K562 (cell line): ENCODE data around the gene USP7. TPM values are rescaled to one million over a fixed set of nuclear protein-coding genes. Genes with fewer than 3 reads are reported as not detected.

ENCODE experiments used
- ADNP ChIP-seq: fragments of 200-800 bp; sonication (Bioruptor generic); IDR thresholded peaks from 2 replicates; pipeline ENCODE4 v1.6.1; 2016; ENCODE audit warnings: missing genetic modification characterization, missing compliant biosample characterization
- BHLHE40 ChIP-seq: IDR thresholded peaks from 2 replicates; pipeline ENCODE4 v1.6.1; 2011; ENCODE audit warnings: low read length, improper control_type of control experiment
- CHD1 ChIP-seq: fragments of 200-600 bp; sonication (generic); IDR thresholded peaks from one replicate; pipeline ENCODE4 v1.6.1; 2012; ENCODE audit warnings: mild to moderate bottlenecking, moderate library complexity, low read length, inconsistent platforms
- DNMT1 ChIP-seq: fragments of 450-650 bp; IDR thresholded peaks from 2 replicates; pipeline ENCODE4 v1.6.1; 2016; ENCODE audit warnings: antibody characterized with exemption, mild to moderate bottlenecking
- HBP1 ChIP-seq: fragments of 450-650 bp; formaldehyde crosslinking; IDR thresholded peaks from 2 replicates; pipeline ENCODE4 v1.4.0; 2022; ENCODE audit warnings: missing genetic modification characterization
- HDAC2 ChIP-seq: fragments of 450-650 bp; IDR thresholded peaks from 2 replicates; pipeline ENCODE4 v1.6.1; 2016; ENCODE audit warnings: mild to moderate bottlenecking
- MAX ChIP-seq: sonication (generic); formaldehyde crosslinking; IDR thresholded peaks from 2 replicates; pipeline ENCODE4 v1.9.0; 2022; ENCODE audit warnings: mild to moderate bottlenecking, missing genetic modification reagents
- MEIS2 ChIP-seq: fragments of 450-650 bp; IDR thresholded peaks from 2 replicates; pipeline ENCODE4 v1.6.1; 2014; ENCODE audit warnings: mild to moderate bottlenecking; ENCODE audit not compliant: partially characterized antibody
- NR3C1 ChIP-seq: sonication (generic); formaldehyde crosslinking; IDR thresholded peaks from 2 replicates; pipeline ENCODE4 v1.8.1; 2022; ENCODE audit warnings: missing genetic modification reagents
- PHF8 ChIP-seq: fragments of 200-600 bp; sonication (generic); IDR thresholded peaks from 2 replicates; pipeline ENCODE4 v1.6.1; 2012; ENCODE audit warnings: mixed run types, mild to moderate bottlenecking, inconsistent platforms, low read length, moderate library complexity, borderline replicate concordance
- PML ChIP-seq: IDR thresholded peaks from 2 replicates; pipeline ENCODE4 v1.6.1; 2012; ENCODE audit warnings: low read length, inconsistent platforms
- REST ChIP-seq, 2 experiments: fragments of 450-650 bp; formaldehyde crosslinking in 1 of 2; IDR thresholded peaks; 2 replicates each; pipeline versions ENCODE4 v1.4.0 to v1.6.1; 2014 to 2020; ENCODE audit warnings: mild to moderate bottlenecking in 2 of 2, borderline replicate concordance in 1 of 2, low read depth in 1 of 2
- RNF2 ChIP-seq: sonication (generic); IDR thresholded peaks from 2 replicates; pipeline ENCODE4 v1.6.1; 2016
- SMAD1 ChIP-seq: fragments of 150-350 bp; IDR thresholded peaks from 2 replicates; pipeline ENCODE4 v1.6.1; 2014; ENCODE audit warnings: low read length, low read depth; ENCODE audit not compliant: partially characterized antibody
- SMC3 ChIP-seq: conservative IDR thresholded peaks from 2 replicates; pipeline ENCODE4 v1.6.1; 2011; ENCODE audit warnings: low read depth, low read length, improper control_type of control experiment; ENCODE audit not compliant: insufficient read depth
- TRIM25 ChIP-seq: fragments of 450-650 bp; IDR thresholded peaks from 2 replicates; pipeline ENCODE4 v1.7.0; 2016; ENCODE audit warnings: borderline replicate concordance
- ZNF23 ChIP-seq: fragments of 250-450 bp; sonication (Bioruptor Pico); IDR thresholded peaks from 2 replicates; pipeline ENCODE4 v1.4.0; 2020; ENCODE audit warnings: mild to moderate bottlenecking
- polyA plus RNA-seq, 8 experiments: library from polyadenylated mRNA; depleted of rRNA in 4 of 8; stranded (reverse) in 5 of 8; unstranded in 3 of 8; fragments of >200 nt; fragmentation: Nextera tagmentation in 2 of 8; fragmentation: Illumina TruSeq in 1 of 8; extraction: Ambion mirVana in 2 of 8; extraction: Trizol in 1 of 8; gene quantifications; 2 replicates each; pipeline versions ENCODE4 v1.2.1 to v1.2.3, GENCODE V29; 2011 to 2014; ENCODE audit warnings: inconsistent platforms in 1 of 8, missing spikeins in 1 of 8
- total RNA-seq, 7 experiments: library from RNA; depleted of rRNA in 6 of 7; stranded (reverse); fragments of >200 nt in 6 of 7; fragmentation: Illumina TruSeq in 2 of 7; extraction: Trizol in 2 of 7; gene quantifications; 2 replicates each; pipeline versions ENCODE4 v1.2.1 to v1.2.3, GENCODE V29; 2011 to 2021; ENCODE audit warnings: low replicate concordance in 1 of 7

The USP7 gene
- total and polyA plus RNA-seq, 9 of the 15 experiments (the other 6 are each of a cell fraction or from before 2014, with no cell fraction given), result 17.1 to 145 (median 57.9) TPM

GRCh38 chr16:8868416-8869211, 95.1 kb downstream of the USP7 start, which contains the start of gene CARHSP1 (continued):
- no peak for TF ChIP-seq REST (IDR thresholded peaks at IDR 0.05; ENCODE audit: borderline replicate concordance)
- TF ChIP-seq REST (CRISPR knock-in tag; IDR thresholded peaks at IDR 0.05; ENCODE audit: low read depth), result no peak
- TF ChIP-seq HBP1 (CRISPR knock-in tag), result no peak
- TF ChIP-seq MEIS2, result no peak
- no peak for TF ChIP-seq DNMT1
- TF ChIP-seq ZNF23 (CRISPR knock-in tag), result no peak
- TF ChIP-seq MAX, result peak; percentile 81
- TF ChIP-seq TRIM25, result no peak
- TF ChIP-seq PHF8, result peak; percentile 78; the same call in 1 of the 2 replicates
- TF ChIP-seq HDAC2, result peak; percentile 25; the same call in 1 of the 2 replicates
- no peak for TF ChIP-seq BHLHE40
- TF ChIP-seq ADNP (tag), result no peak
- no peak; the same call in 1 of the 2 replicates for TF ChIP-seq PML
- peak; percentile 51 for TF ChIP-seq SMAD1
- no peak for TF ChIP-seq SMC3
- TF ChIP-seq RNF2, result peak; percentile 75
- TF ChIP-seq NR3C1 (CRISPR knock-in tag), result no peak
- no peak for TF ChIP-seq CHD1
